ENCODE measurements around the gene ACTN4.

DNA sequence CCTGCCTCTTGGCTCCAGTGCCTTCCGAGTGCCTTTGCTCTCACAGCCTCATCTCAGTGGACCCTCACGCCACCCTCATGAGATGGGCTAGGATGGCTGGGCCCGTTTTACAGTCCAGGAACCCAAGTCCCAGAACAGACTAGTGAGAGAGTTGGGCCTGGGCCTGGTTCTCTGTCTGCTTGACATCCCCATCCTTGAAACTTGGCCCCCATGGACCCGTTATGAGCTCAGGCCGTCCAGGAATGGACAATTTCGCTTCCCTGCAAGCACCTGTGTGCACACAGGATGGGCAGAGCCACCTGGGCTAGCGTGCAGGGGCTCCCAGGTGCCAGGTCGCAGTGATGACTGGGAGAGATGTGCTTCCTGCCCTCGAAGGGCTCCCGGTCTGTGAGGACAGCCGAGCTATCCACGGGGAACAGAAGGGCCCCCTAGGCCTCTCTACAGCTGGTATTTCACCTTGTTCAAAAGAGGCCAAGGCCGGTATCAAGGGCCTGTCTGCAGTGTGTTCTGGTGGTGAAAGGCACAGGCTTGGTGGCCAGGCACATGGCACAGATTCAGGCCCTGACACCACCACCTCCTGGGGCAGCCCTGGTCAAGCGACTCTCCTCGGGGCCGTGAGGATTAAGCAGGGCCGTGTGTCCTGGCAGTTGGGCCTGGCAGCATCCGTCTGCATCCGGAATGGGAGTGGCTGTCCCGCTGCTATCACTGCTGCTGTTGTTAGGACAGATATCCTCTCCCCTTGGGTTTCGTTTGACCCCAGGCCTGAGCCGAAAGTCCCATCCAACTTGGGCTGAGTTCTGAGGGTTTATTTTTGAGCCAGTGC, 58.0 kb downstream of the ACTN4 start:
- TF ChIP-seq EZH2 (IDR thresholded peaks at IDR 0.05; ENCODE audit: borderline replicate concordance, low read depth, low read length, severe bottlenecking) = no peak
- TF ChIP-seq, protein P1, sequence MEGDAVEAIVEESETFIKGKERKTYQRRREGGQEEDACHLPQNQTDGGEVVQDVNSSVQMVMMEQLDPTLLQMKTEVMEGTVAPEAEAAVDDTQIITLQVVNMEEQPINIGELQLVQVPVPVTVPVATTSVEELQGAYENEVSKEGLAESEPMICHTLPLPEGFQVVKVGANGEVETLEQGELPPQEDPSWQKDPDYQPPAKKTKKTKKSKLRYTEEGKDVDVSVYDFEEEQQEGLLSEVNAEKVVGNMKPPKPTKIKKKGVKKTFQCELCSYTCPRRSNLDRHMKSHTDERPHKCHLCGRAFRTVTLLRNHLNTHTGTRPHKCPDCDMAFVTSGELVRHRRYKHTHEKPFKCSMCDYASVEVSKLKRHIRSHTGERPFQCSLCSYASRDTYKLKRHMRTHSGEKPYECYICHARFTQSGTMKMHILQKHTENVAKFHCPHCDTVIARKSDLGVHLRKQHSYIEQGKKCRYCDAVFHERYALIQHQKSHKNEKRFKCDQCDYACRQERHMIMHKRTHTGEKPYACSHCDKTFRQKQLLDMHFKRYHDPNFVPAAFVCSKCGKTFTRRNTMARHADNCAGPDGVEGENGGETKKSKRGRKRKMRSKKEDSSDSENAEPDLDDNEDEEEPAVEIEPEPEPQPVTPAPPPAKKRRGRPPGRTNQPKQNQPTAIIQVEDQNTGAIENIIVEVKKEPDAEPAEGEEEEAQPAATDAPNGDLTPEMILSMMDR (IDR thresholded peaks at IDR 0.05; ENCODE audit: borderline replicate concordance, extremely low read depth, low read length, poor library complexity, severe bottlenecking) = no peak

Data from DND-41 (cell line).